GM12878 (cell line): ENCODE measurements around the gene SOST. TPM values are rescaled to one million over a fixed set of nuclear protein-coding genes. Genes with fewer than 3 reads are reported as not detected.

Experiments used
- ATAC-seq: fragments of 200-7000 bp; cut with Tn5 transposase; 3 replicates; pipeline ENCODE4 v1.9.1; 2020; ENCODE audit warnings: mild to moderate bottlenecking, moderate library complexity
- BruUV-seq: library from RNA; stranded (reverse); fragments of 400-500 nt; replicated peaks from 2 replicates; lab custom pipeline; 2021; lab: Mats Ljungman, UMichigan
- CTCF ChIA-PET: fragments of 300-600 bp; sonication (Branson Sonifier 250); formaldehyde crosslinking; extraction: SDS; loops from one replicate; lab custom pipeline; 2021; ENCODE audit warnings: inconsistent platforms; lab: Yijun Ruan, JAX
- POLR2A ChIA-PET: fragments of 350-600 bp; formaldehyde crosslinking; extraction: SDS; loops from one replicate; lab custom pipeline; 2021; ENCODE audit warnings: inconsistent platforms; lab: Charles Lee
- RAD21 ChIA-PET: fragments of 300-600 bp; sonication (Branson Sonifier 250); formaldehyde crosslinking; loops from one replicate; lab custom pipeline; 2023; ENCODE audit warnings: antibody characterized with exemption; ENCODE audit not compliant: unreplicated experiment; lab: Charles Lee
- SMC1A ChIA-PET: fragments of 300-600 bp; sonication (Branson Sonifier 250); formaldehyde crosslinking; loops from one replicate; lab custom pipeline; 2023; ENCODE audit not compliant: unreplicated experiment, uncharacterized antibody; lab: Charles Lee
- DNase-seq: peaks from one replicate; pipeline ENCODE4 v3.0.0-alpha.2; 2011; ENCODE audit warnings: low read depth, low spot score
- FAIRE-seq: peaks from 3 replicates; lab custom pipeline; 2011; peaks lifted over from hg19 to GRCh38; lab: Jason Lieb, UNC
- H2AFZ ChIP-seq: 2 replicates; pipeline ENCODE4 v1.6.0; 2011; ENCODE audit warnings: low read depth, low read length, control low read depth; ENCODE audit not compliant: control insufficient read depth
- H3K27ac ChIP-seq: 2 replicates; pipeline ENCODE4 v1.5.1; 2011; ENCODE audit warnings: control low read depth; ENCODE audit not compliant: control insufficient read depth, insufficient read depth
- H3K27me3 ChIP-seq, 2 experiments: replicated peaks in 1 of 2; 2 replicates each; pipeline versions ENCODE4 v1.6.0 to v1.6.1; 2011; ENCODE audit warnings: low read length in 1 of 2; ENCODE audit not compliant: control insufficient read depth in 2 of 2, insufficient read depth in 2 of 2
- H3K36me3 ChIP-seq, 2 experiments: 2 replicates each; pipeline ENCODE4 v1.5.1; 2011; ENCODE audit warnings: low read length in 1 of 2; ENCODE audit not compliant: control insufficient read depth in 2 of 2, insufficient read depth in 2 of 2
- H3K4me1 ChIP-seq: 2 replicates; pipeline ENCODE4 v1.6.1; 2011; ENCODE audit warnings: mild to moderate bottlenecking, low read length, moderate library complexity, mixed read lengths; ENCODE audit not compliant: control insufficient read depth, insufficient read depth
- H3K4me2 ChIP-seq: 2 replicates; pipeline ENCODE4 v1.6.0; 2011; ENCODE audit warnings: control low read depth; ENCODE audit not compliant: control insufficient read depth, insufficient read depth
- H3K4me3 ChIP-seq: fragments of 200-600 bp; sonication (generic); 2 replicates; pipeline ENCODE4 v1.5.1; 2016
- H3K79me2 ChIP-seq: 2 replicates; pipeline ENCODE4 v1.6.0; 2011; ENCODE audit warnings: low read length; ENCODE audit not compliant: control insufficient read depth, insufficient read depth
- H3K9ac ChIP-seq: 2 replicates; pipeline ENCODE4 v1.8.0; 2011; ENCODE audit warnings: low read length, control low read depth, mixed read lengths; ENCODE audit not compliant: control insufficient read depth, insufficient read depth
- H3K9me3 ChIP-seq: replicated peaks from 3 replicates; pipeline ENCODE4 v1.5.1; 2011; ENCODE audit warnings: mild to moderate bottlenecking, low read length; ENCODE audit not compliant: control insufficient read depth, insufficient read depth
- H4K20me1 ChIP-seq: 2 replicates; pipeline ENCODE4 v1.6.0; 2011; ENCODE audit not compliant: control insufficient read depth, insufficient read depth
- BCLAF1 ChIP-seq: fragments of 450-650 bp; IDR thresholded peaks from 2 replicates; pipeline ENCODE4 v1.6.1; 2017; ENCODE audit warnings: antibody characterized with exemption, mild to moderate bottlenecking, moderate library complexity
- HDAC6 ChIP-seq: fragments of 200-600 bp; sonication (generic); IDR thresholded peaks from one replicate; pipeline ENCODE4 v1.8.0; 2017; ENCODE audit warnings: antibody characterized with exemption; ENCODE audit not compliant: unreplicated experiment
- MTA2 ChIP-seq: fragments of 450-650 bp; IDR thresholded peaks from 2 replicates; pipeline ENCODE4 v1.6.1; 2016; ENCODE audit warnings: low read depth, mild to moderate bottlenecking, moderate library complexity
- SREBF2 ChIP-seq: IDR thresholded peaks from 2 replicates; pipeline ENCODE4 v1.6.1; 2012; ENCODE audit warnings: mild to moderate bottlenecking, low read length
- USF2 ChIP-seq: IDR thresholded peaks from 2 replicates; pipeline ENCODE4 v1.6.1; 2011; ENCODE audit warnings: low read depth, low read length, improper control_type of control experiment, borderline replicate concordance
- ZBTB11 ChIP-seq: fragments of 450-650 bp; formaldehyde crosslinking; IDR thresholded peaks from 2 replicates; pipeline ENCODE4 v1.5.0; 2022; ENCODE audit warnings: mild to moderate bottlenecking, missing genetic modification characterization
- ZNF24 ChIP-seq: fragments of 450-650 bp; IDR thresholded peaks from 2 replicates; pipeline ENCODE4 v1.6.1; 2017; ENCODE audit warnings: antibody characterized with exemption, mild to moderate bottlenecking
- ZZZ3 ChIP-seq: IDR thresholded peaks from 2 replicates; pipeline ENCODE4 v1.6.1; 2011; ENCODE audit warnings: low read depth; ENCODE audit not compliant: control insufficient read depth, insufficient read length
- WGBS: methylation state at CpG from one replicate; pipeline ENCODE4 v1.1.6; 2016; ENCODE audit warnings: low lambda C conversion rate; ENCODE audit not compliant: insufficient replicate concordance, insufficient coverage; ENCODE audit errors: missing lambda C conversion rate; 5-methylcytosine and 5-hydroxymethylcytosine counted together
- in situ Hi-C: fragments of 300-500 bp; cut with MboI; formaldehyde crosslinking; loops from 9 replicates; pipeline ENCODE4 v1.14.3; 2018; ENCODE audit warnings: mixed read lengths
- intact Hi-C: fragments of 100-400 bp; cut with micrococcal nuclease; formaldehyde crosslinking; loops from one replicate; pipeline ENCODE4 v1.14.2; 2022; ENCODE audit not compliant: unreplicated experiment
- polyA plus RNA-seq, 11 experiments: library from polyadenylated mRNA; depleted of rRNA in 4 of 11; unstranded in 6 of 11; stranded (reverse) in 5 of 11; fragments of >200 nt; fragmentation: Nextera tagmentation in 4 of 11; fragmentation: Illumina TruSeq in 1 of 11; extraction: Ambion mirVana in 4 of 11; extraction: Trizol in 1 of 11; gene quantifications; 1 replicate in 1 of 11; 2 replicates in 10 of 11; pipeline versions ENCODE4 v1.2.1 to v1.2.3, GENCODE V29; 2011 to 2016; ENCODE audit warnings: inconsistent platforms in 2 of 11, missing spikeins in 2 of 11, low read depth in 1 of 11
- total RNA-seq, 4 experiments: library from RNA; depleted of rRNA in 3 of 4; stranded (reverse); fragments of >200 nt in 3 of 4; fragmentation: Illumina TruSeq in 1 of 4; extraction: Trizol in 1 of 4; gene quantifications; 2 replicates each; pipeline versions ENCODE4 v1.2.1 to v1.2.3, GENCODE V29; 2013 to 2021
- TF ChIP-seq, protein P1 (sequence below): IDR thresholded peaks from 2 replicates; pipeline ENCODE4 v1.6.1; 2011; ENCODE audit warnings: low read depth, mild to moderate bottlenecking, low read length, moderate library complexity, borderline replicate concordance; ENCODE audit errors: extremely low read depth
- TF ChIP-seq, protein P2 (sequence below): fragments of 450-650 bp; IDR thresholded peaks from 2 replicates; pipeline ENCODE4 v1.6.1; 2016; ENCODE audit warnings: mild to moderate bottlenecking, moderate library complexity, borderline replicate concordance

Gene SOST
- total and polyA plus RNA-seq, 10 of the 15 experiments (the other 5 are each of a cell fraction or from before 2014, with no cell fraction given) = not detected

GRCh38 chr17:43722870-43723665, 35.5 kb downstream of the SOST start:
- Histone ChIP-seq H2AFZ (no peak overlapping the region), H3K9me3 (no peaks in the 10 kb centered on the region), H3K9ac (no peak overlapping the region), H3K27me3 (no peaks in the 10 kb centered on the region; a peak in 1 of 4 replicates), H3K79me2 (no peaks in the 10 kb centered on the region)
- TF ChIP-seq ZBTB11 (no peak), HDAC6 (no peak), MTA2 (no peak), USF2 (no peak), BCLAF1 (no peak), SREBF2 (no peak), ZNF24 (no peak), ZZZ3 (no peak)
- TF ChIP-seq, protein P1, sequence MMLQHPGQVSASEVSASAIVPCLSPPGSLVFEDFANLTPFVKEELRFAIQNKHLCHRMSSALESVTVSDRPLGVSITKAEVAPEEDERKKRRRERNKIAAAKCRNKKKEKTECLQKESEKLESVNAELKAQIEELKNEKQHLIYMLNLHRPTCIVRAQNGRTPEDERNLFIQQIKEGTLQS = no peak
- TF ChIP-seq, protein P2, sequence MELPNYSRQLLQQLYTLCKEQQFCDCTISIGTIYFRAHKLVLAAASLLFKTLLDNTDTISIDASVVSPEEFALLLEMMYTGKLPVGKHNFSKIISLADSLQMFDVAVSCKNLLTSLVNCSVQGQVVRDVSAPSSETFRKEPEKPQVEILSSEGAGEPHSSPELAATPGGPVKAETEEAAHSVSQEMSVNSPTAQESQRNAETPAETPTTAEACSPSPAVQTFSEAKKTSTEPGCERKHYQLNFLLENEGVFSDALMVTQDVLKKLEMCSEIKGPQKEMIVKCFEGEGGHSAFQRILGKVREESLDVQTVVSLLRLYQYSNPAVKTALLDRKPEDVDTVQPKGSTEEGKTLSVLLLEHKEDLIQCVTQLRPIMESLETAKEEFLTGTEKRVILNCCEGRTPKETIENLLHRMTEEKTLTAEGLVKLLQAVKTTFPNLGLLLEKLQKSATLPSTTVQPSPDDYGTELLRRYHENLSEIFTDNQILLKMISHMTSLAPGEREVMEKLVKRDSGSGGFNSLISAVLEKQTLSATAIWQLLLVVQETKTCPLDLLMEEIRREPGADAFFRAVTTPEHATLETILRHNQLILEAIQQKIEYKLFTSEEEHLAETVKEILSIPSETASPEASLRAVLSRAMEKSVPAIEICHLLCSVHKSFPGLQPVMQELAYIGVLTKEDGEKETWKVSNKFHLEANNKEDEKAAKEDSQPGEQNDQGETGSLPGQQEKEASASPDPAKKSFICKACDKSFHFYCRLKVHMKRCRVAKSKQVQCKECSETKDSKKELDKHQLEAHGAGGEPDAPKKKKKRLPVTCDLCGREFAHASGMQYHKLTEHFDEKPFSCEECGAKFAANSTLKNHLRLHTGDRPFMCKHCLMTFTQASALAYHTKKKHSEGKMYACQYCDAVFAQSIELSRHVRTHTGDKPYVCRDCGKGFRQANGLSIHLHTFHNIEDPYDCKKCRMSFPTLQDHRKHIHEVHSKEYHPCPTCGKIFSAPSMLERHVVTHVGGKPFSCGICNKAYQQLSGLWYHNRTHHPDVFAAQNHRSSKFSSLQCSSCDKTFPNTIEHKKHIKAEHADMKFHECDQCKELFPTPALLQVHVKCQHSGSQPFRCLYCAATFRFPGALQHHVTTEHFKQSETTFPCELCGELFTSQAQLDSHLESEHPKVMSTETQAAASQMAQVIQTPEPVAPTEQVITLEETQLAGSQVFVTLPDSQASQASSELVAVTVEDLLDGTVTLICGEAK = no peak
- TF ChIP-seq, all 136 proteins: peak for 0
- 60% methylated on average over 8 of the region's 8 CpGs for WGBS
- no peak for ATAC-seq
- intact Hi-C loops (no loop called here), in situ Hi-C loops (no loop called here)
- POLR2A ChIA-PET = interaction anchor here (0.6 kb wide), 1 partner anchor 242 kb away, joined by 7 read pairs; no protein-coding TSS in a partner anchor
- RAD21 ChIA-PET = no interaction called here
- Histone ChIP-seq H3K36me3 (no peaks in the 10 kb centered on the region), H3K4me2 (no peak overlapping the region), H4K20me1 (no peaks in the 10 kb centered on the region), H3K4me1 (peaks cover 10% of the 10 kb centered on the region), H3K27ac (no peak overlapping the region), H3K4me3 (no peak overlapping the region)
- no TSS peak for BruUV-seq
- DNase-seq = no peak
- FAIRE-seq = no peak
- CTCF ChIA-PET = interaction anchor here (0.6 to 2.5 kb wide), 3 partner anchors 9 to 146 kb away, joined by 3 to 7 read pairs (median 4); no protein-coding TSS in a partner anchor
- SMC1A ChIA-PET = interaction anchor here (1.3 kb wide), 1 partner anchor 22 kb away, joined by 3 read pairs; no protein-coding TSS in a partner anchor
